DMS153 (cell line): ENCODE data around the gene RANGRF.
"Not testable (repeated sequence)": the region's sequence is repeated elsewhere in the genome, so short reads cannot be mapped to it uniquely, and the experiment has no call there.

Experiments used
- DNase-seq: peaks from one replicate; lab custom pipeline; 2025; lab: John Stamatoyannopoulos, UW

The RANGRF gene

GRCh38 chr17:8288336-8289102 lies at the start of gene RANGRF:
Gene RANGRF (plus strand): TSS chr17:8288670. CDS start chr17:8288789, 119 bp downstream.
- DNase-seq, result peak; percentile 44

GRCh38 chr17:8243827-8244226 lies 44.6 kb upstream of the RANGRF start:
- no peak for DNase-seq

- DNase-seq, result no peak
Measured at GRCh38 chr17:8244768-8245167, 43.7 kb upstream of the RANGRF start.

GRCh38 chr17:8248751-8249607 lies 39.5 kb upstream of the RANGRF start, which contains the start of gene PFAS:
Gene PFAS (plus strand): TSS chr17:8249289. CDS start chr17:8253938, 4,649 bp downstream.
- peak; percentile 39 for DNase-seq

GRCh38 chr17:8249621-8250500 lies 38.6 kb upstream of the RANGRF start:
- DNase-seq, result no peak

- not testable (repeated sequence) for DNase-seq
Measured at GRCh38 chr17:8251411-8251810, 37.1 kb upstream of the RANGRF start.

- no peak for DNase-seq
Measured at GRCh38 chr17:8253801-8254200, 34.7 kb upstream of the RANGRF start.

- no peak for DNase-seq
Measured at GRCh38 chr17:8254881-8255280, 33.6 kb upstream of the RANGRF start.

GRCh38 chr17:8255499-8255898 lies 33.0 kb upstream of the RANGRF start:
- DNase-seq, result no peak

GRCh38 chr17:8256291-8256690 lies 32.2 kb upstream of the RANGRF start:
- DNase-seq, result no peak

GRCh38 chr17:8256691-8257090 lies 31.8 kb upstream of the RANGRF start:
- DNase-seq, result no peak

GRCh38 chr17:8257801-8258200 lies 30.7 kb upstream of the RANGRF start:
- DNase-seq, result no peak

- no peak for DNase-seq
Measured at GRCh38 chr17:8264320-8264719, 24.1 kb upstream of the RANGRF start.

GRCh38 chr17:8264836-8265542 lies 23.5 kb upstream of the RANGRF start:
- DNase-seq, result no peak

GRCh38 chr17:8266648-8267479 lies 21.6 kb upstream of the RANGRF start:
- no peak for DNase-seq

- DNase-seq, result no peak
Measured at GRCh38 chr17:8267480-8268147, 20.9 kb upstream of the RANGRF start.

- DNase-seq, result no peak
Measured at GRCh38 chr17:8268550-8269298, 19.7 kb upstream of the RANGRF start.

GRCh38 chr17:8272421-8272820 lies 16.0 kb upstream of the RANGRF start:
- DNase-seq, result no peak

GRCh38 chr17:8273884-8274444 lies 14.5 kb upstream of the RANGRF start:
- no peak for DNase-seq
